Esophagus squamous epithelium (tissue), 5 donors: ENCODE data around the gene TMEM267. TPM values are rescaled to one million over a fixed set of nuclear protein-coding genes. Genes with fewer than 3 reads are reported as not detected.

ENCODE experiments used
- DNase-seq: peaks from one replicate; lab custom pipeline; 2025; lab: John Stamatoyannopoulos, UW
- H3K27ac ChIP-seq, 4 donors: fragments of 200-600 bp; sonication (generic); one replicate each; pipeline ENCODE4 v1.5.1; 2016 to 2019; ENCODE audit warnings: mild to moderate bottlenecking in 1 of 4
- H3K27me3 ChIP-seq, 4 donors: fragments of 200-600 bp; sonication (generic); 1 replicate in 3 of 4; 2 replicates in 1 of 4; pipeline versions ENCODE4 v1.5.1 to v1.6.0; 2017 to 2021; ENCODE audit warnings: antibody characterized with exemption in 1 of 4
- H3K36me3 ChIP-seq, 3 donors: fragments of 200-600 bp; sonication (generic); one replicate each; pipeline ENCODE4 v1.5.1; 2016 to 2019
- H3K4me1 ChIP-seq, 3 donors: fragments of 200-600 bp; sonication (generic); one replicate each; pipeline ENCODE4 v1.5.1; 2017 to 2019
- H3K4me3 ChIP-seq, 4 donors: fragments of 200-600 bp; sonication (generic); 1 replicate in 3 of 4; 2 replicates in 1 of 4; pipeline ENCODE4 v1.5.1; 2016 to 2019; ENCODE audit warnings: mild to moderate bottlenecking in 2 of 4, moderate library complexity in 1 of 4
- H3K9me3 ChIP-seq, 3 donors: fragments of 200-600 bp; sonication (generic); one replicate each; pipeline ENCODE4 v1.5.1; 2016 to 2019
- CTCF ChIP-seq, 6 experiments: fragments of 450-650 bp in 4 of 6; fragments of 200-600 bp in 2 of 6; sonication (generic) in 2 of 6; IDR thresholded peaks; one replicate each; pipeline ENCODE4 v1.5.1; 2016 to 2019; ENCODE audit warnings: antibody characterized with exemption in 6 of 6, mild to moderate bottlenecking in 4 of 6, moderate library complexity in 4 of 6
- POLR2A ChIP-seq, 4 donors: fragments of 450-650 bp; IDR thresholded peaks; one replicate each; pipeline ENCODE4 v1.6.1; 2017; ENCODE audit warnings: antibody characterized with exemption in 4 of 4, mild to moderate bottlenecking in 4 of 4, moderate library complexity in 3 of 4
- WGBS, 2 donors: methylation state at CpG; one replicate each; pipeline ENCODE4 v1.1.5; 2018; 5-methylcytosine and 5-hydroxymethylcytosine counted together
- intact Hi-C: fragments of 100-400 bp; cut with DNase I; formaldehyde crosslinking; loops from one replicate; pipeline ENCODE4 v1.15.0; 2022
- total RNA-seq, 4 donors: library from RNA; depleted of rRNA; stranded (reverse); fragments of >200 nt; gene quantifications; one replicate each; pipeline ENCODE4 v1.1.0, GENCODE V29; 2016
- donor health status: DM: yes; HTN: yes; CAD: no.

TMEM267 gene
- total RNA-seq = 10 to 100 TPM in 1 of 4 donors, 1 to 10 TPM in 3; 3.5 to 11.7 (median 7.2) TPM

GRCh38 chr5:43483298-43484105 lies at the start of gene TMEM267:
TMEM267 (minus strand) TSS chr5:43483865; CDS start chr5:43453969, 29,896 bp downstream.
- no peaks in the 10 kb centered on the region for H3K36me3 ChIP-seq
- H3K27me3 ChIP-seq = no peaks in the 10 kb centered on the region
- TF ChIP-seq CTCF (IDR thresholded peaks at IDR 0.05) (no peak), POLR2A (IDR thresholded peaks at IDR 0.05) (peak in 3 of 4 donors; percentile 21 to 83 (median 79))
- peak within 1 kb of the TSS; percentile 96 to 99 (median 97) for H3K27ac ChIP-seq
- intact Hi-C loops = no loop called here
- DNase-seq = peak; percentile 53
- WGBS, 2 donors = 0 to 1% methylated on average over 9 to 31 of the region's 62 CpGs
- H3K4me1 ChIP-seq = peaks cover 0 to 29% (median 17%) of the 10 kb centered on the region in 3 donors
- no peaks in the 10 kb centered on the region for H3K9me3 ChIP-seq
- peak within 1 kb of the TSS; percentile 75 to 97 (median 86) for H3K4me3 ChIP-seq

GRCh38 chr5:43530648-43531047 lies 47.0 kb upstream of the TMEM267 start:
- WGBS, 2 donors = 85 to 96% methylated on average over 2 of the region's 2 CpGs
- no peak for DNase-seq
- Histone ChIP-seq H3K9me3 (no peaks in the 10 kb centered on the region), H3K27ac (no peak overlapping the region), H3K27me3 (no peaks in the 10 kb centered on the region), H3K36me3 (peaks cover 0 to 91% (median 18%) of the 10 kb centered on the region in 3 donors), H3K4me1 (no peaks in the 10 kb centered on the region), H3K4me3 (no peak overlapping the region)
- intact Hi-C loops = no loop called here
- no peak for TF ChIP-seq CTCF (IDR thresholded peaks at IDR 0.05)
- no peak for TF ChIP-seq POLR2A (IDR thresholded peaks at IDR 0.05)

- DNase-seq = no peak
- TF ChIP-seq CTCF (IDR thresholded peaks at IDR 0.05) = no peak
- no peak for TF ChIP-seq POLR2A (IDR thresholded peaks at IDR 0.05)
- 38 to 62% methylated on average over 1 to 2 of the region's 2 CpGs for WGBS, 2 donors
Measured at GRCh38 chr5:43523662-43524072, 40.0 kb upstream of the TMEM267 start.

GRCh38 chr5:43520615-43521014 lies 37.0 kb upstream of the TMEM267 start:
- H3K4me1 ChIP-seq = peaks cover 0 to 12% (median 4%) of the 10 kb centered on the region in 3 donors
- peaks cover 0 to 27% (median 0%) of the 10 kb centered on the region in 3 donors for H3K36me3 ChIP-seq
- H3K27me3 ChIP-seq = no peaks in the 10 kb centered on the region
- 81 to 92% methylated on average over 1 of the region's 1 CpG for WGBS, 2 donors
- intact Hi-C loops = no loop called here
- no peaks in the 10 kb centered on the region for H3K9me3 ChIP-seq
- no peak overlapping the region for H3K4me3 ChIP-seq
- no peak overlapping the region for H3K27ac ChIP-seq
- no peak for TF ChIP-seq POLR2A (IDR thresholded peaks at IDR 0.05)
- TF ChIP-seq CTCF (IDR thresholded peaks at IDR 0.05) = no peak
- no peak for DNase-seq

More at GRCh38 chr5:43523662-43524072, 40.0 kb upstream of the TMEM267 start:
- Histone ChIP-seq H3K4me1 (no peaks in the 10 kb centered on the region), H3K27me3 (no peaks in the 10 kb centered on the region), H3K27ac (no peak overlapping the region), H3K4me3 (no peak overlapping the region), H3K36me3 (peaks cover 0 to 51% (median 0%) of the 10 kb centered on the region in 3 donors), H3K9me3 (no peaks in the 10 kb centered on the region)
- intact Hi-C loops = no loop called here

- intact Hi-C loops = no loop called here
- H3K27me3 ChIP-seq = no peaks in the 10 kb centered on the region
- no peaks in the 10 kb centered on the region for H3K9me3 ChIP-seq
- 6 to 20% methylated on average over 1 of the region's 1 CpG for WGBS, 2 donors
- H3K4me3 ChIP-seq = peak overlapping the region; percentile 30 to 75 (median 70)
- peaks cover 0 to 32% (median 12%) of the 10 kb centered on the region in 3 donors for H3K4me1 ChIP-seq
- no peaks in the 10 kb centered on the region for H3K36me3 ChIP-seq
- H3K27ac ChIP-seq = peak overlapping the region; percentile 82 to 94 (median 90)
- TF ChIP-seq CTCF (IDR thresholded peaks at IDR 0.05) (no peak), POLR2A (IDR thresholded peaks at IDR 0.05) (no peak)
- no peak for DNase-seq
Measured at GRCh38 chr5:43515678-43516048, 32.0 kb upstream of the TMEM267 start.
